GM18909 (cell line): Measurements from ENCODE around the gene RAB15.

Source experiments
- ATAC-seq: cut with Tn5 transposase; IDR thresholded peaks from one replicate; pipeline ENCODE4 v1.9.1; 2021; ENCODE audit warnings: mild to moderate bottlenecking; ENCODE audit not compliant: unreplicated experiment, poor library complexity

Gene RAB15

GRCh38 chr14:64958201-64958600 is 13.9 kb downstream of the RAB15 start:
- ATAC-seq: no peak

DNA sequence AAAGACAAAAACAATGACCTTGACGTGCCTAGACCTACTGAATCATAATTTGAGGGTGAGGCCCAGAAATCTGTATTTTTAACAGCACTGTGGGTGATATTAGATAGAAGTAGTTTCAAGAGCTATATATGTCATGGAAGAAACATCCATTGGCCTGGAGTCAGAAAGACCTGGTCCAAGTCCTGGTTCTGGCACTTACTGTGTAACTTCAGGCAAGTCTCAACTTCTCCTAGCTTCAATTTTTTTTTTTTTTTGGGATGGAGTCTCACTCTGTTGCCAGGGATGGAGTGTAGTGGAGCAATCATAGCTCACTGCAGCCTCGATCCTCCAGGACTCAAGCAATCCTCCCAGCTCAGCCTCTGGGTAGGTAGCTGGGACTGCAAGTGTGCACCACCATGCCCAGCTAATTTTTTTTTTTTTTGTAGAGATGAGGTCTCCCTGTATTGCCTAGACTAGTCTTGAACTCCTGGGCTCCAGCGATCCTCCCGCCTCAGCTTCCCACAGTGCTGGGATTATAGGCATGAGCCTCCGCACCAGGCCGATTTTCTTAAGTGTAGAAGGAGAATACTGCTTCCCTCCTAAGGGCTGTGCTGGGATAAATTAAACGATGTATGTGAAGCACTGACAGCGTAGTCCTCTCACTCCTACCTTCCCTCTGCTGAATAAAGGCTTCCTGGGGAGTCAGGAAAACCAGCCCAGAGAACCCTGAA is 15.3 kb downstream of the RAB15 start:
- no peak for ATAC-seq

- ATAC-seq: no peak
Measured at GRCh38 chr14:64955297-64955696, 16.8 kb downstream of the RAB15 start.

DNA sequence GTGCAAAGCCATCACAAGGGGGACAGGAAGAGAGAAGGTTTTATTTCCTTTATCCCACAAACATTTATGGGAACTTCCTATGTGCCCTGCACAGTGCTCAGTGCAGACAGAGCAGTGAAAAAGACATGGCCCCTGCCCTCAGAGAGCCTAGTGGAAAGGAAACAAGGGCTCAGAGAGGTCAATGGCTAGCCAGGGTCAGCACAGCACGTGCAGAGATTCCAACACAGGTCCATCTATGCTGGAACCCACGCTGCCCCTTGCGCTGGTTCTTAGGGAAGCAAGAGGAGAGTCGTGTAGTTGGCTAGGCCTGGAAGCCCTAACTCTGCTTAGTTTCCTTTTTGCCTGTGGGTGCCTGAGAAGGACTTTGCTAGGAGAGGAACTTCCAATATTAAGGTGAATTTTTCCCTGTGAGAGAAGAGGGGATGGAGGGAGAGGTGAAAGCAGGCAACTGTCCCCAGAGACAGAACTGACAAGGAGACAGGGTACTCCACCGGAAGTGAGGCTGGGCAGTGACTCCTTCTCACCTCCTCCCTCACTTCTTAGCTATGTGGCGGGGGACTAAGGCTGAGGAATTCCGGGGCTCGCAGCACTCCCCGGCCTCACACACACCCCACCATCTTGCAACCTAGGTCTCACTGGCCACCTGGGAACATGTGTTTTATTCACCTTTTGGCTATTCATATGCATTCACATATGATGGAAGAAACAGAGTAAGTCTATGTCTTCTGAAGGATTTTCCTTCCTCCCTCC is 17.5 kb downstream of the RAB15 start:
- ATAC-seq: no peak

- ATAC-seq: no peak
Measured at GRCh38 chr14:64953661-64954060, 18.5 kb downstream of the RAB15 start.

DNA sequence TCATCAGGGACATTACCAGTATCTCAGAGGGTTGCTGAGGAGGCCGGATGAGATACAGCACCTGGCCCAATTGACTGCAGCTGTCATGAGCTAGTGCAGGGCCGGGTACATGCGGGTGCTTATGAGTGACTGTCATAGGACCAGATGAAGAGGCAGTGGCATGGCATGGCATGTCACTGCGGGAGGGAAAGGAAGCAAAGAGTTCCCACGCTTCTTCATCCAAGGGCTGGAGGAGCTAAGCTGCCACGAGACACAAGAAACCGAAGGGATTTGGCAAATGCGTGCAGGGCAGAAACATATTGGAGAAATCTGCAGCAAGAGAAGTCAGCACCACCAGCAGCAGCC is 18.9 kb downstream of the RAB15 start:
- ATAC-seq: no peak

GRCh38 chr14:64952598-64953309 is 19.4 kb downstream of the RAB15 start:
- ATAC-seq: peak; percentile 64

DNA sequence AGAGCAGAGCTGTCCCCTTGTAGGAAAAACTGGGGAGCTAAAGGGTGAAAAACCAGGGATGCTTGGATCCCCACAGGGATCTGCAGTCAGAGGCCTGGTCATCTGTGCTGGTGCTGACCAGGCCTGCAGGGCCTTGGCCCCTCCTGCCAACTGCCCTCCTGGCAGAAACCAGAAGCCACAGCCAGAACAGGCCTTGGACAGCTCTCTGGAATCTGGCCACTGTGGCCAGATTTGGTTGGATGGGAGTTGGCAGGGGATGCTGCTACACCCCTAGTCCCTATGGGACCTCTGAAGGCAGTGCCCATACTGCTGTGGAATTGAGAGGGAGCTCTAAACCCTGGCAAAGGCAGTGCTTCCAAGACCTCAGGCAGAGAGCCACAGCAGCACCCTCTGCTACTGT is 20.4 kb downstream of the RAB15 start:
- no peak for ATAC-seq

DNA sequence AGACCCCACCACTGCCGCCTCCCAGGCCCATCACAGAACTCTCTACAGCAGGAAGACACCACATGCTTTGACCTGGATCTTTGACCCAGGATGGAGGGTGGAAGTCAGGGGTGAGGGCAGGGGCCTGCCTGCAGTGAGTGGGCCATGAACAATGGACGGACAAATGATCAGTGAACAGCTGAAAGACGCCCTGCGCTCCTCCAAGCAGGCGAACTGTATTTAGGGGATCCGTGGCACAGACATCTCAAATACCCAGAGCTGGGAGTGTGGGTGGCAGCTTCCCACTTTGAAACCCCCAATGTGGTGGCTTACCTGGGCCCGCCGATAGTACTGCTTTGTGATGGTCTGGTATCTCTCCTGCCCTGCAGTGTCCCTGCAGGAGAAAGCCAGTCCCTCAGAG is 20.8 kb downstream of the RAB15 start:
- no peak for ATAC-seq

- ATAC-seq: no peak
Measured at GRCh38 chr14:64950889-64951288, 21.2 kb downstream of the RAB15 start.

DNA sequence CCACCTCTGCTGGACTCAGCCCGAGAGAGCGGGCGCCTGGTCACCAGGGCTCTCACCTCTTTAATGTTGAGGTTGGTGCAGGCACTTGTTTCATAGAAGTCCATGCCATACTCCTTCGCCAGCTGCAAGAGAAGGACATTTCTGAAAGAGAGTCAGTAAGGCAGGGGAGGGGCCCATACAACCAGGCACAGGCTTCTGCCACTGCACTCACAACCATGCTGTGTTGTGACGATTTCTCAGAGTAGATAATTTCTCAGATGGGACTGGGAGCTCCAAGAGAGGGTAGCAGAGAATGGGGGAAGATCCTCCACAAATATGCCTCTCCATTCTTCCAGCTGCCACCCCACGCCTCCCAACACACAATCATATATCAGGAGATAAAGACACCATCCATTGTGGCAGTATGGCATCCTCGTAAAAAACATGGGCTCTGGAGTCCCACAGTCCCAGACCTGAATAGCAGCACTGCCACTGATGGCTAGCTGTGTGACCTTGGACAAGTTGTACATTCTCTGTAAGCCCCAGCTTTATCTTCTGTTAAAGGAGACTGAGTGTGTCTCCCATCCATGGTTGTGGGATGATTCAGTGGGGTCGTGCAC is 23.4 kb downstream of the RAB15 start:
- no peak for ATAC-seq

DNA sequence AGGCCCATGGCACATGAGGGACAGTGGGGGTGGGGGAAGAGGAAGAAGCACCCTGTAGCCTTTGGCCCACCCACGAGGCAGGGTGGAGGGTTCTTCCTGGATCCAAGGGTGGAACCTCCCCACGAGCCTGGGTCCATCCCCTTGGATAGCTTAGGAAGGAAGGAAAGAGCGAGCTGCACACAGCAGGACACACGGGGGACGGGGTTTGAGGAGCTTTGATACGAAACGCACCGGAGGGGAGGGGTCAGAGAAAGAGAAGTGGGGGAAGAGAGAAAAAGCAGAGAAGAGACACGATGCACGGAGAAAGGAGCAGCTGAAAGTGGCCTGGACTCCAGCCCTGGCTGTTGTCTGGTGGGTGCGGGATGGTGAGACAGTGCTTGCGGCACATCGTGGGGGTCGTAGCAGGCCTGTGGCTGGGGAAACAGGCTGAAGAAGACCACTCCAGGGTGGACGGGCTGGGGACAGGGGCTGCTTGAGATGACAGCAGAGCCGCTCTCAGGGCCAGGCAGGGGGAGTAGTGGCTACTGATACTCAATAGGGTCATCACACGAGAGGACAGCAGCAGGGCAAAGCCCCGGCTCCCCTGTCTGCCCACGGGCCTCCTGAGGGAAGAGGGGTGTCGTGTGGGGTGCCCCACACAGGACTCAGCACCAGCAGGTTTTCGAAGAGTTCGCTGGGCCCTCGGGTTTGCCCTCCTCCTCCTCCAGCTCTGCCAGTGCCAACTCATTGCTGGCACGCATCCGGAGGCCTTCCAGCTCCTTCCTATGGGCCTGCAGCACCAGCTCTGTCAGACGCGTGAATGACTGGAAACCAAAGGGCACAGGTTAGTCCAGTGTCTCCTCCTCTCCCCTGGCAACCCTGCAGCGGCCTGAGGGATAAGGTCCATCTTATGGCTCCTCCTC is 24.2 kb downstream of the RAB15 start:
- no peak for ATAC-seq

DNA sequence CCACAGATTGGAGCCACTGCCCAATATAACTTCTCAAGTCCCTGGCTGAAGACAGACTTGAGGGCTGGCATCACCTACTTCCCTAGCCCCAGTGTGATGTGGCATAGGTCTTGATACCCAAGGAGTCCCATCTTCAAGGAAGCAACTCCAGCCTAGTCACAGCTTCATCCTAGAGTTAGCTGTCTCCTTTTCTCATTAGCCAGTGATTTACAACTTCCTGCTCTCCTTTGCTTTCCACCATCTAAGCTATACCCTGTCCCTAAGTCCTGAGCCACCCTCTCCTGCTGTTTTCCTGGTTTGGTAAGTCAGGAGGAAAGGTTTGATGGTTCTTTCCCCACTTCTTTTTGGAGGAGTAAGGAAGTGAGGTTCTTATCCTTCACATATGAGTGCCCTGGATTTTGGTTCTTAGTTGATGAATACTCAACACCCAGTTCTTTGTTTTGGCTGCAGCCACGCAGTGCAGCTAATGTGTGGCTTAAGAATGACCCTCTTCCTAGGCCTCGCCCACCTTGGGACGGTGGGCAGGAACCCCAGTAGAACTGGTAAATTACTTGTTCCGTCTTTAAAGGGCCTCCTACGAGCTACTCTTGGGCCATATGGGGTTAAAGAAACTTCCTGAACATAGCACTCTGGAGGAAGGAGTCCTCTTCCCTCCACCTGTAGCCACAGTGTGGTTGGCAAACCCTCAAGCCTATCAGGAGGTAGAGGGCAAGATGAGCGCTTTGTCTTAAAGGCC is 25.7 kb downstream of the RAB15 start:
- ATAC-seq: no peak

- no peak for ATAC-seq
Measured at GRCh38 chr14:64945431-64946178, 26.5 kb downstream of the RAB15 start.

GRCh38 chr14:64944861-64945260 is 27.3 kb downstream of the RAB15 start:
- ATAC-seq: no peak

GRCh38 chr14:64944041-64944440 is 28.1 kb downstream of the RAB15 start:
- no peak for ATAC-seq

DNA sequence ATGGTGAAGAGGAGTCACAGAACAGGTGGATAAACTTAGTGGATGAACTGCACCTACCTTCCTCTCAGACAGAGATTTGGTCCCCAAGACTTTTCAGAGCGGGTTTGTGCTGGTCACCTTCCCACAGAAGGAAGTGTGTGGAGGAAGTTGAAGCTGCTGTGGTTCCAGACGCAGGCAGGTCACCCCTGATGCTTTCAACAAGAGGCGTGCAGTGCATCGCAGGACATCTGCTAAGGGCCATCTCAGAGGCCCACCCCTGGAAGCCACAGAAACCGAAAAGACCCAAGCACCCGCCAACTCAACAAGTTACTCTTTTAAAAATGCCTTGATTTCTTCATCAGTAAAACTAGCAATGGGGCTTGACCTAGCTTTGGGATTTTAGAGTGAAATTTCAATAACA is 28.6 kb downstream of the RAB15 start:
- no peak for ATAC-seq

DNA sequence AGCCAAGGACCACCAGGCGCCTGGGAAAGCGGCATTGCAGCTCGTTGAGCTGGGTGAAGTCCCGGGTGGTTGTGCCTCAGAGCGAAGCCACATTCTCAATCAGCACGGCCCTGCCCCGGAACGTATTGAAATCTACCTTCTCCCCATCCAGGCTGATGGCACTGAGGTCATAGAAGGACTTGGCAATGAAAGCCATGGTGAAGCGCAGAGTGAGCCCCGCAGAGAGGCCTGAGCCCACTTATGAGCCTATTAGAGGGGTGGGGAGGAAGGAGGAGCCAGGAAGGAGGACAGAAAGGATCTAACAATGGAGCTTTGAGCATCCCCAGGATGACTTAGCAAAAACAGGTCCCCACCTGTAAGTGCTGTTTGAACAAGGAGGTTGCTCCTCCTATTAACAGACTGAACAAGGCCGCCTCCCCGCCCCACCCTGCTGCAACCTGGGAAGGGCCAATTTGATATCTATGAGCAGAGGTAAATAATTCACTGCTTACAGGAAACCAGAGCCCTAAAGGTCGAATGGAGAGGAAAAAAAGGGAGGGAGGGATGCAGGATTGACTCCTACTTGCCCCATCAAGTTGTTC is 29.5 kb downstream of the RAB15 start, which contains the start of gene GPX2:
TSS of gene GPX2 (minus strand) at position 215 of the 581 bp plus-strand sequence. CDS start at position 196, 19 bp downstream.
- ATAC-seq: no peak
